OCI-LY7 (cell line): Measurements from ENCODE around the gene SEBOX. TPM values are rescaled to one million over a fixed set of nuclear protein-coding genes. Genes with fewer than 3 reads are reported as not detected.

ENCODE experiments used
- BruUV-seq: library from RNA; stranded (reverse); fragments of 400-500 nt; replicated peaks from 2 replicates; lab custom pipeline; 2021; lab: Mats Ljungman, UMichigan
- CTCF ChIA-PET: fragments of 300-600 bp; sonication (Branson Sonifier 250); formaldehyde crosslinking; loops from one replicate; lab custom pipeline; 2022; ENCODE audit warnings: antibody characterized with exemption; ENCODE audit not compliant: unreplicated experiment; lab: Charles Lee
- POLR2A ChIA-PET: fragments of 300-600 bp; sonication (Branson Sonifier 250); formaldehyde crosslinking; loops from one replicate; lab custom pipeline; 2022; ENCODE audit warnings: antibody characterized with exemption; lab: Charles Lee
- DNase-seq: peaks from one replicate; pipeline ENCODE4 v3.0.0-alpha.2; 2015; ENCODE audit warnings: low spot score
- H2AFZ ChIP-seq: fragments of 200-600 bp; sonication (generic), shearing (Covaris generic); 2 replicates; pipeline ENCODE4 v1.6.1; 2014; ENCODE audit warnings: mild to moderate bottlenecking, antibody characterized with exemption, low read length, moderate library complexity
- H3K27ac ChIP-seq: fragments of 200-600 bp; sonication (generic); 2 replicates; pipeline ENCODE4 v1.5.1; 2014; ENCODE audit warnings: mixed run types, low read depth, mild to moderate bottlenecking, moderate library complexity, low read length, inconsistent platforms; ENCODE audit not compliant: poor library complexity, severe bottlenecking
- H3K36me3 ChIP-seq: fragments of 200-600 bp; sonication (generic); 2 replicates; pipeline ENCODE4 v1.6.1; 2014; ENCODE audit warnings: mild to moderate bottlenecking, antibody characterized with exemption, low read length, moderate library complexity, mixed read lengths; ENCODE audit not compliant: insufficient read depth
- H3K4me1 ChIP-seq: fragments of 200-600 bp; sonication (generic); 2 replicates; pipeline ENCODE4 v1.5.1; 2014; ENCODE audit warnings: mild to moderate bottlenecking, low read length; ENCODE audit not compliant: insufficient read depth, poor library complexity, severe bottlenecking
- H3K4me2 ChIP-seq: fragments of 200-600 bp; sonication (generic); 2 replicates; pipeline ENCODE4 v1.6.1; 2014; ENCODE audit warnings: mild to moderate bottlenecking, low read length
- H3K4me3 ChIP-seq: fragments of 200-600 bp; sonication (generic); 2 replicates; pipeline ENCODE4 v1.5.1; 2014; ENCODE audit warnings: mild to moderate bottlenecking, low read depth, low read length; ENCODE audit not compliant: poor library complexity, severe bottlenecking
- H3K79me2 ChIP-seq: fragments of 200-600 bp; sonication (generic); 2 replicates; pipeline ENCODE4 v1.6.1; 2016; ENCODE audit warnings: low read depth, mild to moderate bottlenecking, low read length, moderate library complexity, mixed read lengths; ENCODE audit not compliant: insufficient read depth
- H3K9me2 ChIP-seq: fragments of 200-600 bp; sonication (generic); 2 replicates; pipeline ENCODE4 v1.6.1; 2016; ENCODE audit warnings: mild to moderate bottlenecking, low read length, mixed read lengths; ENCODE audit not compliant: insufficient read depth
- H3K9me3 ChIP-seq: fragments of 200-600 bp; sonication (generic); 2 replicates; pipeline ENCODE4 v1.6.1; 2014; ENCODE audit warnings: mild to moderate bottlenecking, mixed run types, low read length, mixed read lengths
- H4K20me1 ChIP-seq: fragments of 200-600 bp; sonication (generic); 2 replicates; pipeline ENCODE4 v1.6.1; 2014; ENCODE audit warnings: mild to moderate bottlenecking, antibody characterized with exemption, low read length, moderate library complexity, mixed read lengths; ENCODE audit not compliant: insufficient read depth
- EZH2phosphoT487 ChIP-seq: fragments of 200-600 bp; sonication (generic); IDR thresholded peaks from 2 replicates; pipeline ENCODE4 v1.6.1; 2018; ENCODE audit warnings: low read depth, borderline replicate concordance, mild to moderate bottlenecking, mixed run types, antibody characterized with exemption, low read length, moderate library complexity, mixed read lengths
- intact Hi-C: fragments of 100-400 bp; cut with micrococcal nuclease; formaldehyde crosslinking; loops from one replicate; pipeline ENCODE4 v1.10.0; 2022; ENCODE audit not compliant: unreplicated experiment
- total RNA-seq, 2 experiments: library from RNA; depleted of rRNA in 1 of 2; stranded (reverse); fragments of >200 nt in 1 of 2; shearing (Covaris generic) in 1 of 2; gene quantifications; 2 replicates each; pipeline ENCODE4 v1.2.3, GENCODE V29; 2014 to 2022
- TF ChIP-seq, protein P1 (sequence below): fragments of 200-600 bp; sonication (generic); conservative IDR thresholded peaks from 2 replicates; pipeline ENCODE4 v1.5.1; 2014; ENCODE audit warnings: mild to moderate bottlenecking, antibody characterized with exemption, low read length, moderate library complexity, mixed read lengths

SEBOX gene
- total RNA-seq, 2 experiments from 2014 or later = not detected

- Histone ChIP-seq H3K79me2 (no peaks in the 10 kb centered on the region), H3K4me3 (no peak overlapping the region), H2AFZ (no peak overlapping the region), H3K36me3 (peaks cover 17% of the 10 kb centered on the region), H4K20me1 (no peaks in the 10 kb centered on the region), H3K9me3 (no peaks in the 10 kb centered on the region), H3K4me2 (no peak overlapping the region), H3K9me2 (no peaks in the 10 kb centered on the region), H3K27ac (no peak overlapping the region), H3K4me1 (no peaks in the 10 kb centered on the region)
- ChIA-PET CTCF (no interaction called here), POLR2A (no interaction called here)
- intact Hi-C loops = no loop called here
- BruUV-seq = TSS peak; percentile 23
- no peak for DNase-seq
- TF ChIP-seq, protein P1, sequence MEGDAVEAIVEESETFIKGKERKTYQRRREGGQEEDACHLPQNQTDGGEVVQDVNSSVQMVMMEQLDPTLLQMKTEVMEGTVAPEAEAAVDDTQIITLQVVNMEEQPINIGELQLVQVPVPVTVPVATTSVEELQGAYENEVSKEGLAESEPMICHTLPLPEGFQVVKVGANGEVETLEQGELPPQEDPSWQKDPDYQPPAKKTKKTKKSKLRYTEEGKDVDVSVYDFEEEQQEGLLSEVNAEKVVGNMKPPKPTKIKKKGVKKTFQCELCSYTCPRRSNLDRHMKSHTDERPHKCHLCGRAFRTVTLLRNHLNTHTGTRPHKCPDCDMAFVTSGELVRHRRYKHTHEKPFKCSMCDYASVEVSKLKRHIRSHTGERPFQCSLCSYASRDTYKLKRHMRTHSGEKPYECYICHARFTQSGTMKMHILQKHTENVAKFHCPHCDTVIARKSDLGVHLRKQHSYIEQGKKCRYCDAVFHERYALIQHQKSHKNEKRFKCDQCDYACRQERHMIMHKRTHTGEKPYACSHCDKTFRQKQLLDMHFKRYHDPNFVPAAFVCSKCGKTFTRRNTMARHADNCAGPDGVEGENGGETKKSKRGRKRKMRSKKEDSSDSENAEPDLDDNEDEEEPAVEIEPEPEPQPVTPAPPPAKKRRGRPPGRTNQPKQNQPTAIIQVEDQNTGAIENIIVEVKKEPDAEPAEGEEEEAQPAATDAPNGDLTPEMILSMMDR = no peak
- no peak for TF ChIP-seq EZH2phosphoT487
Observed at GRCh38 chr17:28390563-28390962, 25.6 kb upstream of the SEBOX start.

DNA sequence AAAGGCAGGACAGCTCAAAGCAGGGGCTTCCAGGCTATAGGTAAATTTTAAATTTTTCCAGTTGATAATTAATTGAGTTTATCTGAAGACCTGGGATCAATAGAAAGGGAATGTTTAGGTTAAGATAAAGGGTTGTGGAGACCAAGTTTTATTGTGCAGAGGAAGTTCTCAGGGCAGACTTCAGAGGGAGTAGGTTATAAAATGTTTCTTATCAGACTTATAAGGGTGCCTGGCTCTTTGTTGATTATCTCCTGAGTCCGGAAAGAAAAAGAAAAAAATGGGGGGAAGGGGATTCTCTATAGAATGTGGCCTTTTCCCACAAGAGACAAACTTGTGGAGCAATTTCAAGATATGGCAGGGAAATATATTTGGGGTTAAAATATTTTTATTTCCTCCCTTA lies 25.1 kb upstream of the SEBOX start:
- POLR2A ChIA-PET = no interaction called here
- intact Hi-C loops = no loop called here
- no peak overlapping the region for H3K4me3 ChIP-seq
- no TSS peak for BruUV-seq
- no peak overlapping the region for H2AFZ ChIP-seq
- CTCF ChIA-PET = no interaction called here
- H3K27ac ChIP-seq = no peak overlapping the region
- H4K20me1 ChIP-seq = no peaks in the 10 kb centered on the region
- peaks cover 17% of the 10 kb centered on the region for H3K36me3 ChIP-seq
- no peak for DNase-seq
- no peaks in the 10 kb centered on the region for H3K9me2 ChIP-seq
- H3K4me1 ChIP-seq = no peaks in the 10 kb centered on the region
- no peaks in the 10 kb centered on the region for H3K9me3 ChIP-seq
- TF ChIP-seq, protein P1 = no peak
- TF ChIP-seq EZH2phosphoT487 = no peak
- H3K79me2 ChIP-seq = no peaks in the 10 kb centered on the region
- no peak overlapping the region for H3K4me2 ChIP-seq

- BruUV-seq = no TSS peak
- no peak for TF ChIP-seq EZH2phosphoT487
- TF ChIP-seq, protein P1 = no peak
- Histone ChIP-seq H3K4me2 (no peak overlapping the region), H3K27ac (no peak overlapping the region), H3K79me2 (no peaks in the 10 kb centered on the region), H3K4me3 (no peak overlapping the region), H4K20me1 (no peaks in the 10 kb centered on the region; the same call in 1 of the 2 replicates), H3K36me3 (peaks cover 17% of the 10 kb centered on the region), H3K4me1 (no peaks in the 10 kb centered on the region), H2AFZ (no peak overlapping the region), H3K9me3 (no peaks in the 10 kb centered on the region), H3K9me2 (no peaks in the 10 kb centered on the region)
- intact Hi-C loops = no loop called here
- no peak for DNase-seq
- ChIA-PET CTCF (no interaction called here), POLR2A (no interaction called here)
Observed at GRCh38 chr17:28388106-28388505, 23.1 kb upstream of the SEBOX start.
